ENCODE results near the gene RAB25.
"Not testable (repeated sequence)": the region's sequence is repeated elsewhere in the genome, so short reads cannot be mapped to it uniquely, and the experiment has no call there.

The RAB25 gene

GRCh38 chr1:156060937-156061636, at the start of gene RAB25:
RAB25 (plus strand) TSS chr1:156061160; CDS start chr1:156061401, 241 bp downstream.
- no peak for FAIRE-seq

GRCh38 chr1:156012051-156012817, 48.7 kb upstream of the RAB25 start:
- FAIRE-seq, result no peak

GRCh38 chr1:156014829-156015228, 46.1 kb upstream of the RAB25 start:
- FAIRE-seq, result no peak

- no peak for FAIRE-seq
Observed at GRCh38 chr1:156019946-156020292, 41.0 kb upstream of the RAB25 start.

GRCh38 chr1:156020293-156021092, 40.5 kb upstream of the RAB25 start, which contains the start of gene SSR2:
SSR2 (minus strand) TSS chr1:156020951; CDS start chr1:156020167, 784 bp downstream.
- no peak for FAIRE-seq

GRCh38 chr1:156021093-156021428, 39.9 kb upstream of the RAB25 start:
- no peak for FAIRE-seq

- FAIRE-seq, result no peak
Observed at GRCh38 chr1:156021954-156022353, 39.0 kb upstream of the RAB25 start.

DNA sequence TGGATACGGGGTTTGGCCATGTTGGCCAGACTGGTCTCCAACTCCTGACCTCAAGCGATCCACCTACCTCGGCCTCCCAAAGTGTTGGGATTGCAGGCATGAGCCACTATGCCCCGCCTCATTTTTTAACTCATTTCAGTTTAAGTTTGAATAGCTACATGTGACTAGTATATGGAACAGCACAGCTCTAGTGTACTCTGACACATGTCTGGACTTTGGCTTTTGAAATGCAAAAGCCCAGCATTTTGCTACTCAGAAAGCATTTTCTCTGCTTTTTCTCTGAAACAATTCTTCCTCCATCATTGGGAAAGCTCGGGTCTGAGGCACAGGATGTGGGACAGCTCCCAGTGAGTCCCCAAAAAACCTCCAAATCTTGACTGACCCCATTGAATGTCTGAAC, 36.2 kb upstream of the RAB25 start:
- FAIRE-seq, result no peak

DNA sequence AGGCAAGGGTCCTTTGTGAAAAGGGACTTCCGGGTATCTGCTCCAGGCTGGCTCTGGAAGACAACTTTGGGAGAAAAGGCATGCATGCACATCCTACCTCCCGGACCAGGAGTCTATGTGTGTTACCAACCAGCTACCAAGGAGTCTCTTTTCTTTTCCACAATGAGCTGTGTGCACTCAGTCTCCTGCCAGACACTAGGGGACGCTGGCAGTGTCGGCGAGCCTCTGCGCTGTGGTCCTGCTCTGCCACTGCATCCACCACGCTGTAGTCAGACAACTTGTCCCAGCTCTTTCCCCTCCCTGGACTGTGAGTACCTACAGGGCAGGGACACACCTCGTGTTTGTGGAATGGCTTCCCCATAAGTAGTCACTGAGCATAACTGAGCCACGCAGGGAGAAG, 35.1 kb upstream of the RAB25 start:
- FAIRE-seq, result no peak

DNA sequence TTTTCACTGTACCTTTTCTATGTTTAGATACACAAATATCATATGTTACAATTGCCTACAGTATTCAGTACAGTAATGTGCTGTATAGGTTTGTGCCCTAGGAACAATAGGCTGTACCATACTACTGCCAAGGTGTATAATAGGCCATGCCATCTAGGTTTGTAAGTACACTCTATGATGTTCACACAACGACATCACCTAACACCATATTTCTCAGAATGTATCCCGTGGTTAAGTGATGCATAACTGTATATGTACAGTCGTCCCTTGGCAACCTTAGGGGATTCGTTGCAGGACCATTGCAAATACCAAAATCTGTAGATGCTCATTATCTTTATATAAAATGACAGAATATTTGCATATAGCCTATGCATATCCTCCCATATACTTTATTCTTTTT, 34.4 kb upstream of the RAB25 start:
- no peak for FAIRE-seq

GRCh38 chr1:156033011-156033410, 27.9 kb upstream of the RAB25 start:
- no peak for FAIRE-seq

DNA sequence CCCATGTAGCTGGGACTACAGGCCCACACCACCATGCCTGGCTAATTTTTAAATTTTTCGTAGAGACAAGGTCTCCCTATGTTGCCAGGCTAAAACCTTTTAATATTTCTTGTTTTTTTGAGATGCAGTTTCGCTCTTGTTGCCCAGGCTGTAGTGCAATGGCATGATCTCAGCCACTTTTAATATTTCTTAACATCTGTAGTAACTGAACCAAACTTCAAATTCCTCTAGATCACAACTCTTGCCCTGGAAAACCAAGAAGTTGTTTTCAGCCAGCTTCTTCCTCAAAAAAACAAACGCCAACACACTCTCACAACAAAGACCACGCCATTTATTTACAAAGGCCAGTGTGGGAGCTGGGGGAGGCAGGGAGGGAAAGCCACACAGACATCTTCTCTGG, 26.0 kb upstream of the RAB25 start:
- not testable (repeated sequence) for FAIRE-seq

DNA sequence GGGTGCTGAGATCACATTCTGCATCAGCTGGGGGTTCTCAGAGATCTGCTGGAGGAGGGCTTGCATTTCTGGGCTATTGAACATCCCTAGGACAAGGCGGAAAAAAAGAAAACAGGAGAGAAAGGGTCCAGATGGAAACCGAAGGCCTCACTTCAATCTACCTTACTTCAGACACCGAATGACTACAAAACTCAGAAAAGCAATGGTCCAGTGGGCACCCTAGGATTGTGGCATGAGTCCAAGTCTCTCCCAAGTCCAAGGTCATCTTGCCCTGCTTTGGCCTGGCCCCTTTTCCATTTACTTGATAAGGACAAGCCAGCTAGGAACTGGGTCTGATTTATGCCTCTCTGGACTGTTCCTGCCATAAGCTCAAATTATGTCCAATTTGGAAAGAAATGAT, 18.1 kb upstream of the RAB25 start:
- FAIRE-seq, result no peak

GRCh38 chr1:156045076-156045475, 15.9 kb upstream of the RAB25 start:
- no peak for FAIRE-seq

DNA sequence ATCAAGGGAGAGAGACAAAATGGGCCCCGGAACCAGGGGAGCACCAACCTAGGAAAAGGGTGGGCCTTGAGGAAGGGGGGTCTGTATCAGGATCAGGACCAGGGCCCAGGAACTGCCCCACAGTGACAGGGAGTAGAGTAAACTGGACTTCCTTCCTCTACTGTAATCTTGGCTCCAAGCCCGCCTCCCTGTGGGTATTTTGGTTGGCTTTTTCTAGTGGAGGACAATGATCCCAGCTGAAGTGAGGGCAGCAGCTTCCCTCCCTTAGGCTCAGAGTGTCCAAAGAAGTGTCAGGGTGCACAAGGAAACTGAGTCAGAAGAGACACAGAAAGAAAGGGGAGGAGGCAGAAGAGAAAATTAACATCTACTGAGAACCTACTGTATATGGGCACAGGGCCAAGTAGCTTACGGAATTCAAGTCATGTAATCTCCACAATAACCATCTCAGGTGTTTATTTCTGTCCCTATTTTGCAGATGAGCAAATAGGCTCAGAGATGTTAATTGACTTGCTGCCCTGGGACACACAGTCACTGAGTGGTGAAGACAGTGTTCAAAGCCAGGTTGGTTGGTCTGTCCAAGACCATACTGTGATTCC, 12.2 kb upstream of the RAB25 start:
- FAIRE-seq, result no peak

DNA sequence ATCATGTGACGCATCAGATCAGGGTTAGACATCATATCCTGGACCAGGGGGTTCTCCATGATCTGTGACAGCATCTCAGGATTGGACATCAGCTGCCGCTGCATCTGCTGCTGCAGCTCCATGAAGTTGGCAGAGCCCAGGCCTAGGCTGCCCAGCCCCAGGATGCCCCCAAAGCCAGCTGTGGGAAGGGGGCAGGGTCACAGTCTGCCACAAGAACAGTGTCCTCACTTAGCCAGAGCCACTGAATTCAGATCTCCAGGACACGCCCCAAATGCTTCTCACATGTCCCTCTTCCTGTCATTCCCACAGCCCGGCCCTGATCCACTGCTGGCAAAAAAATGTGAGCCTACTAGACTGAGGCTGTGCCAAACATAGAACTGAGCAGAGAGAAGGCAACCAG, 10.6 kb upstream of the RAB25 start:
- FAIRE-seq, result no peak

- FAIRE-seq, result no peak
Observed at GRCh38 chr1:156051011-156051725, 9.8 kb upstream of the RAB25 start.

GRCh38 chr1:156052862-156053767, 7.8 kb upstream of the RAB25 start:
- FAIRE-seq, result no peak

GRCh38 chr1:156053768-156054499, 7.0 kb upstream of the RAB25 start, which contains the start of gene UBQLN4:
UBQLN4 (minus strand) TSS chr1:156053798; CDS start chr1:156053701, 97 bp downstream.
- no peak for FAIRE-seq

- FAIRE-seq, result no peak
Observed at GRCh38 chr1:156054500-156055280, 6.3 kb upstream of the RAB25 start, which contains the start of gene LAMTOR2. LAMTOR2 (plus strand) TSS chr1:156054782; CDS start chr1:156054890, 108 bp downstream.
